Tibial nerve (tissue), 4 donors: ENCODE data around the gene RPRD1B. TPM values are rescaled to one million over a fixed set of nuclear protein-coding genes. Genes with fewer than 3 reads are reported as not detected.
A peak's percentile ranks its signal among the peaks of the same experiment; 100 is the strongest.

Experiments used
- DNase-seq, 2 donors: peaks; one replicate each; pipeline ENCODE4 v3.0.0-alpha.2; 2019; ENCODE audit warnings: low spot score in 2 of 2
- H3K27ac ChIP-seq, 4 donors: fragments of 200-600 bp; sonication (generic) in 3 of 4; one replicate each; pipeline ENCODE4 v1.5.1; 2017 to 2019; ENCODE audit warnings: mild to moderate bottlenecking in 1 of 4
- H3K27me3 ChIP-seq, 2 donors: fragments of 200-600 bp; sonication (generic) in 1 of 2; one replicate each; pipeline versions ENCODE4 v1.5.1 to v1.6.0; 2017 to 2019
- H3K36me3 ChIP-seq, 3 donors: fragments of 200-600 bp; sonication (generic); one replicate each; pipeline ENCODE4 v1.5.1; 2018 to 2019
- H3K4me1 ChIP-seq, 4 donors: fragments of 200-600 bp; sonication (generic) in 3 of 4; one replicate each; pipeline ENCODE4 v1.5.1; 2017 to 2019
- H3K4me3 ChIP-seq, 4 donors: fragments of 200-600 bp; sonication (generic) in 3 of 4; one replicate each; pipeline ENCODE4 v1.5.1; 2017 to 2019; ENCODE audit warnings: mild to moderate bottlenecking in 1 of 4, moderate library complexity in 1 of 4
- H3K9me3 ChIP-seq, 4 donors: fragments of 200-600 bp; sonication (generic) in 3 of 4; one replicate each; pipeline ENCODE4 v1.5.1; 2017 to 2019
- CTCF ChIP-seq, 5 experiments: fragments of 200-600 bp in 3 of 5; fragments of 450-650 bp in 2 of 5; sonication (generic) in 3 of 5; IDR thresholded peaks; one replicate each; pipeline ENCODE4 v1.5.1; 2016 to 2019; ENCODE audit warnings: antibody characterized with exemption in 5 of 5, mild to moderate bottlenecking in 3 of 5, moderate library complexity in 2 of 5
- EP300 ChIP-seq, 2 donors: sonication (generic); formaldehyde crosslinking; IDR thresholded peaks; one replicate each; pipeline ENCODE4 v1.6.1; 2017; ENCODE audit warnings: antibody characterized with exemption in 2 of 2, mild to moderate bottlenecking in 1 of 2
- POLR2A ChIP-seq, 2 donors: fragments of 450-650 bp; IDR thresholded peaks; one replicate each; pipeline ENCODE4 v1.6.1; 2017; ENCODE audit warnings: antibody characterized with exemption in 2 of 2, mild to moderate bottlenecking in 2 of 2, moderate library complexity in 2 of 2
- WGBS, 2 donors: methylation state at CpG; one replicate each; pipeline ENCODE4 v1.1.5; 2018; 5-methylcytosine and 5-hydroxymethylcytosine counted together
- total RNA-seq, 4 donors: library from RNA; depleted of rRNA; stranded (reverse); fragments of >200 nt; gene quantifications; one replicate each; pipeline ENCODE4 v1.1.0, GENCODE V29; 2016

The RPRD1B gene
- total RNA-seq, 4 donors from 2014 or later, result 28.5 to 36.3 (median 35.1) TPM

GRCh38 chr20:38110525-38111178 is 77.1 kb downstream of the RPRD1B start:
- TF ChIP-seq CTCF (IDR thresholded peaks at IDR 0.05) (no peak), EP300 (IDR thresholded peaks at IDR 0.05) (no peak), POLR2A (IDR thresholded peaks at IDR 0.05) (no peak)
- WGBS, 2 donors, result 88 to 89% methylated on average over 8 of the region's 8 CpGs
- Histone ChIP-seq H3K4me3 (no peak overlapping the region), H3K4me1 (peaks cover 0 to 30% (median 13%) of the 10 kb centered on the region in 4 donors), H3K36me3 (no peaks in the 10 kb centered on the region), H3K27ac (peak overlapping the region in 2 of 4 donors; percentile 34 to 46), H3K27me3 (no peaks in the 10 kb centered on the region), H3K9me3 (no peaks in the 10 kb centered on the region)
- no peak for DNase-seq

DNA sequence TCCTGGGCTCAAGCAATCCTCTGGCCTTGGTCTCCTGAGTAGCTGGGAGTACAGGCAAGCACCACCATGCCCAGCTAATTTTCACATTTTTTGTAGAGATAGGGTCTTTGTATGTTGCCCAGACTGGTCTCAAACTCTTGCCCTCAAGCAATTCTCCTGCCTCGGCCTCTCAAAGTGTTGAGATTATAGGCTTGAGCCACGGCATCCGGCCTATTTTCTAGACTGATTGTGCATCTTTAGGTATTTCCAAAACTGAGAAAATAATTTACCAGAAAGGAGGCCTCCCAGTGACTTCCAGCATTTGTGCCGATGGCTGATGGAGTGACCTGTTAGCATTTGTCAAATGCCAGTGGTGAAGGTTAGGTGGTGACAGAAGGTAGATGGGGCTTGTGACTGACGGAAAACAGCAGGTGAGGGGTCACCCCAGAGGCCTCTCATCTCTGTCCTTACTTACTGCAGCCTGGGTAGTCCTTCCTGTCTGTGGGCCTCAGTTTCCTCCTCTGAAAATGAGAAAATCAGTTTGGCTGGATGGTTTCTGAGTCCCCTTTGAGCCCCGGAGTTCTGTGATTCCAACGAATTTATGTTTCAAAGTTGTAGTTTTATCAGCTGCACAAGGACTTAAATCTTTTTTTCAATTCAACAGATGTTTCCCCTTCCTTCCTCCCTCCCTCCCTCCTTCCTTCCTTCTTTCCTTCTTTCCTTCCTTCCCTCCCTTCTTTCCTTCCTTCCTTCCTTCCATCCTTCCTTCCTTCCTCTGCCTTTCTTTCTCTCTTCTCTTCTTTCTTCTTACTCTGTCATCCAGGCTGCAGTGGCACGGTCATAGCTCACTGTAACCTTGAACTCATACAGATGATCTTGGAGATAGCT is 78.1 kb downstream of the RPRD1B start:
- Histone ChIP-seq H3K27ac (no peak overlapping the region), H3K36me3 (no peaks in the 10 kb centered on the region), H3K4me1 (peaks cover 0 to 30% (median 13%) of the 10 kb centered on the region in 4 donors), H3K27me3 (no peaks in the 10 kb centered on the region), H3K9me3 (no peaks in the 10 kb centered on the region), H3K4me3 (no peak overlapping the region)
- DNase-seq, result no peak
- TF ChIP-seq CTCF (IDR thresholded peaks at IDR 0.05), result no peak
- TF ChIP-seq POLR2A (IDR thresholded peaks at IDR 0.05), result no peak
- TF ChIP-seq EP300 (IDR thresholded peaks at IDR 0.05), result no peak
- 89 to 91% methylated on average over 8 of the region's 8 CpGs for WGBS, 2 donors

DNA sequence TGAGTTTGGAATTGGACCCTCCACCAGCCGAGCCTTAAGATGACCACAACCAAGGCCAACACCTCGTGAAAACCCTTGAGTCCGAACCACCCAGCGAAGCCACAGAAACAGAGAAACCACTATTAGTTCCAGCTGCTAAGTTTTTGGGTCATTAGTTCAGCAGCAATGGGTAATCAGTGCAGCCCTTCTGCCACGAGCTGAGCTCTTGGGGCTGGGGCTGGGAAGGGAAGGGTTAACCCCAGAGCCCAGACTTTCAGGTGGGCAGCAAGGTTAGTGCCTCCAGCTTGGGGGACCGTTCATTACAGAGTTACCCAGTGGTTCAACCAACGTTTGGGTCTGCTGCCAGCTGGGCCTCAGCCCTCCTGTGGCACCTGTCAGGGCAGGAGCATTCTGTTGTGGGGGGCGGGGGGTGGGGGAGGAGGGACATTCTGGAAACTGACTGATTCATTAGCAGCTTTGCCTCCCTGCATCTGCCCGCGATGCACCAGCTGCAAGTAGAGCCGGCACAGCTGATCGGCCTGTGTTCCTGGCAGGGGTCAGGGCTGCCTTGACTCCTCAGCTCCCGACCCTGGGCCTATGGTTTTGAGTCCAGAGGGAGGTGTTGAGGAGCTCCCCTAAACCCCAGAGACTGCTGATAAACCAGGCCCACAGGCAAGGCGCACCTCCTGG is 78.8 kb downstream of the RPRD1B start:
- peaks cover 0 to 30% (median 13%) of the 10 kb centered on the region in 4 donors for H3K4me1 ChIP-seq
- 84 to 89% methylated on average over 8 to 14 of the region's 14 CpGs for WGBS, 2 donors
- H3K27me3 ChIP-seq, result no peaks in the 10 kb centered on the region
- no peak overlapping the region for H3K27ac ChIP-seq
- no peaks in the 10 kb centered on the region for H3K36me3 ChIP-seq
- no peak for DNase-seq
- no peaks in the 10 kb centered on the region for H3K9me3 ChIP-seq
- H3K4me3 ChIP-seq, result no peak overlapping the region
- TF ChIP-seq POLR2A (IDR thresholded peaks at IDR 0.05) (no peak), CTCF (IDR thresholded peaks at IDR 0.05) (no peak)

DNA sequence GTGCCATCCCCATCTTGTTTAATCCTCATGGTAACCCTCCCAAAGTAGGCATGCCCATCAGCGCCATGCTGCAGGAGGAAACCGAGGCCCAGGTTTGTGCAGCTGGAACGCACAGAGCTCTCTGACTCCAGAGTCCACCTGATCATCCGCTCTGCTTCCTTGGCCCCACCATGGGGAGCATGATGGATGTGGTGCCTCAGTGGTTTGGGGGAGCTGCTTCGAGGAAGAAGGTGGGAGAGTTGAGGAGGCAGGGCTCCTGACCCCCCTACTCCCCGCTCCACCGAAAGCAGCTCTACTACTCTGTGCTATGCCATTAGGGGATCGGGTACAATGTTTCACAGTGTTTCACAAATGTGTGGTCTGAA is 79.4 kb downstream of the RPRD1B start:
- Histone ChIP-seq H3K4me1 (peaks cover 0 to 30% (median 13%) of the 10 kb centered on the region in 4 donors), H3K27me3 (no peaks in the 10 kb centered on the region), H3K9me3 (no peaks in the 10 kb centered on the region), H3K36me3 (no peaks in the 10 kb centered on the region), H3K27ac (no peak overlapping the region), H3K4me3 (no peak overlapping the region)
- no peak for DNase-seq
- WGBS, 2 donors, result 94 to 97% methylated on average over 8 of the region's 8 CpGs
- no peak for TF ChIP-seq EP300 (IDR thresholded peaks at IDR 0.05)
- TF ChIP-seq CTCF (IDR thresholded peaks at IDR 0.05), result no peak
- TF ChIP-seq POLR2A (IDR thresholded peaks at IDR 0.05), result no peak
